ENCODE results near the gene DRGX. TPM values are rescaled to one million over a fixed set of nuclear protein-coding genes. Genes with fewer than 3 reads are reported as not detected.

DRGX gene
- total RNA-seq, 2 donors from 2014 or later: not detected

DNA sequence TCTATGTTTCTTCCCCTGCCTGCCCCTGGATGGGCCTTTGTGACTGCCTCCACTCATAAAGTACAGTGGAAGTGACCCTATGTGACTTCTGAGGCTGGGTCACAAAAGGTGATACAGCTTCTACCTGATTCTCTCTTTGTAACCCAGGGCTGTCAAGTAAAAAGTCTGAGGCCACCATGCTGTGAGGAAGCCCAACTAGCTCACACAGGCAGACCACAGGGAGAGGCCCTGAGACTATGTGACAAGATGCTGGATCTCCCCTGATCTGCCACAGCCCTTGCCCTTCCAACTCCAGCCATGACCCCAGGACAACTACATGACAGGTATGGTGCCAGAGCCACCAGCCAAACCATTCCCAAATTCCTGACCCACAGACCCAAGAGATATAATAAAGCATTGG lies 45.8 kb downstream of the DRGX start:
- H3K27ac Mint-ChIP-seq: no peak overlapping the region
- DNase-seq: no peak

DNA sequence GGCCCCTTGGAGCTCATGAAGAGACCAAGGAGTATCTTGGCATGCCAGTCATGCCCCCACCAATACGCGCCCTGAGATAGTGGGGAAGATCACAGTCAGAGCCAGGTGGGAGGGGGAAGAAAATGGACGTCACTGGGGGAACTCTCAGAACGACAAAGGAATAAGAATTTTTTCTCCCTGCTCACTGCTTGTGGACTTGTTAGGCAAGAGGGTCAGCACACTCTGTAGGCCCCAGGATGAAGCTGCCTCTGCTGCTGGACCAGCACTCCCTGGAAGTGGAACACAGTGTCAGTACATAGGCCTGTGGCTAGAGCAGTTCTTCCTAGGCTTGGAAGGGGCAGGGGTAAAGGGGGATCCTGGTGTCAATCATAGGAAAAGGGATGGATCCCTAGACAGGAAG lies 46.5 kb downstream of the DRGX start:
- no peak overlapping the region for H3K4me3 Mint-ChIP-seq
- ATAC-seq (no peak), DNase-seq (no peak)
- peaks cover 3% of the 10 kb centered on the region for H3K36me3 Mint-ChIP-seq (ENCODE audit: low read depth)
- peaks cover 18% of the 10 kb centered on the region for H3K27me3 Mint-ChIP-seq
- no peak overlapping the region for H3K27ac Mint-ChIP-seq
- H3K4me1 Mint-ChIP-seq: no peaks in the 10 kb centered on the region
- no peaks in the 10 kb centered on the region for H3K9me3 ChIP-seq (ENCODE audit: control insufficient read depth, low read length, poor library complexity, severe bottlenecking)

More for the DNA sequence above, 45.8 kb downstream of the DRGX start:
- H3K4me3 Mint-ChIP-seq: no peak overlapping the region
- no peaks in the 10 kb centered on the region for H3K4me1 Mint-ChIP-seq
- peaks cover 3% of the 10 kb centered on the region for H3K36me3 Mint-ChIP-seq (ENCODE audit: low read depth)
- H3K9me3 ChIP-seq (ENCODE audit: control insufficient read depth, low read length, poor library complexity, severe bottlenecking): no peaks in the 10 kb centered on the region
- no peak for ATAC-seq
- peaks cover 11% of the 10 kb centered on the region for H3K27me3 Mint-ChIP-seq

DNA sequence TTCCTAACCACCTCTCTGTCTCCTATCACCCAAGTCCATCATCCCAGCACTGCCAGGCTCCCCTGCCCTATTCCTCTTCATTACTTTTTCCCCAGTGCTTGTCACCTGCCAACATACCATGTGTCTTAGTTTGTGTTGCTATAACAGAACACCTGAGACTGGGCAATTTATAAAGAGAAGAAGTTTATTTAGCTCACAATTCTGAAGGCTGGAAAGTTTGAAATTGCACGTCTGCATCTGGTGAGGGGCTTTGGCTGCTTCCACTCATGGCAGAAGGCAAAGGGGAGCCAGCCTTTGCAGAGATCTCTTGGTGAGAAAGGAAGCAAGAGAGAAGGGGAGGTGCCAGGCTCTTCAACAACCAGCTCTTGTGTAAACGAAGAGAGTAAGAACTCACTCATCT lies 47.3 kb downstream of the DRGX start:
- ATAC-seq (no peak), DNase-seq (no peak)
- H3K27me3 Mint-ChIP-seq: peaks cover 22% of the 10 kb centered on the region
- no peaks in the 10 kb centered on the region for H3K4me1 Mint-ChIP-seq
- peaks cover 3% of the 10 kb centered on the region for H3K36me3 Mint-ChIP-seq (ENCODE audit: low read depth)
- no peaks in the 10 kb centered on the region for H3K9me3 ChIP-seq (ENCODE audit: control insufficient read depth, low read length, poor library complexity, severe bottlenecking)
- no peak overlapping the region for H3K4me3 Mint-ChIP-seq
- no peak overlapping the region for H3K27ac Mint-ChIP-seq

DNA sequence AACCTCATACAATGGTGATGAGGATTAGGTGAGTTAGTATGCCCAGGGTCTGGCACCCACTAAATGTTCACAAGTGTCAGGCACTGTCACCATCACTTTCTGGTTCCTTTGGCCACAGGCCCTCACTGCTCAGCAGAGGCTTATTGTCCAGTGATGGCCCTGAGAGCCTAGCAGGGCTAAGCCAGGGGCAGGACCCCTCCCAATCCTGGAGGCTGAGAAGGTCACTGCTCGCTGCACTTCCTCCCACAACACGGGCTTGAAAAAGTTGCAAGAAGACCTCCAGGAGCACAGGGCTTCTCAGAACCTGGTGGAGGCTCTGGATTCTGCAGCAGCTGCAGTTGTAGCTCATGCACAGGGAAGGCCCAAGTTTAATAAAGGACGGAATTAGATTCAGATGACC lies 48.1 kb downstream of the DRGX start:
- Mint-ChIP-seq H3K36me3 (ENCODE audit: low read depth) (peaks cover 3% of the 10 kb centered on the region), H3K4me3 (no peak overlapping the region), H3K4me1 (no peaks in the 10 kb centered on the region), H3K27ac (no peak overlapping the region), H3K27me3 (peaks cover 25% of the 10 kb centered on the region)
- DNase-seq (no peak), ATAC-seq (no peak)
- no peaks in the 10 kb centered on the region for H3K9me3 ChIP-seq (ENCODE audit: control insufficient read depth, low read length, poor library complexity, severe bottlenecking)

DNA sequence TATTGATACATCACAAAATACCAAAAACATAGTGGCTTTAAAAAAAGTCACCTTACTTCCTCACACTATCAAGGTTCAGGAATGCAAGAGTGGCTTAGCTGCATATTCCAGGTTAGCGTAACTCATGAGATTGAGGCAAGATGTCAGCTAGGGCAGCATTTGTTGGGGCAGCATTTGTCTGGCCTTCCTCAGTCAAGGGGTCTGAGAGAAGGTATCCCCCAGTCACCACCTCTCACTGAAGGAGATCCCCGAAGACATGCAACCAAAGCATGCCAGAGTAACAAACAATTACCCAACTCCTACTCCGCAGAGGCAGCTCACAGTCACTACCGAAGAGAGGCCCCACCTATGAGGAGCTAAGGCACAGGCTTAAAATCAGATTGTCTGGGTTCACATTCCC lies 48.5 kb downstream of the DRGX start:
- H3K27me3 Mint-ChIP-seq: peaks cover 30% of the 10 kb centered on the region
- H3K4me1 Mint-ChIP-seq: no peaks in the 10 kb centered on the region
- DNase-seq: no peak
- H3K9me3 ChIP-seq (ENCODE audit: control insufficient read depth, low read length, poor library complexity, severe bottlenecking): no peaks in the 10 kb centered on the region
- peaks cover 3% of the 10 kb centered on the region for H3K36me3 Mint-ChIP-seq (ENCODE audit: low read depth)
- no peak overlapping the region for H3K4me3 Mint-ChIP-seq
- H3K27ac Mint-ChIP-seq: no peak overlapping the region
- ATAC-seq: no peak

DNA sequence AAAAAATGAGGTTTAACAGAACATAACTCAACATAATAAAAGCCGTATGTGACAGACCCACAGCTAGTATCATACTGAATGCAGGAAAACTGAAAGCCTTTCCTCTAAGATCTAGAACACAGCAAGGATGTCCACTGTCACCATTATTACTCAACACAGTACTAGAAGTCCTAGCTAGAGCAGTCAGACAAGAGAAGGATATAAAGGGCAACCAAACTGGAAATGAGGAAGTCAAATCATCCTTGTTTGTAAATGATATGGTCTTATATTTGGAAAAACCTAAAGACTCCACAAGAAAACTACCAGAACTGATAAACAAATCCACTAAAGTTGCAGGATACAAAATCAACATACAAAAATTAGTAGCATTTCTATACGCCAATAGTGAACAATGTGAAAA lies 51.0 kb downstream of the DRGX start:
- DNase-seq (no peak), ATAC-seq (no peak)
- H3K4me3 Mint-ChIP-seq: no peak overlapping the region
- H3K36me3 Mint-ChIP-seq (ENCODE audit: low read depth): peaks cover 3% of the 10 kb centered on the region
- H3K4me1 Mint-ChIP-seq: no peaks in the 10 kb centered on the region
- H3K9me3 ChIP-seq (ENCODE audit: control insufficient read depth, low read length, poor library complexity, severe bottlenecking): no peaks in the 10 kb centered on the region
- H3K27ac Mint-ChIP-seq: no peak overlapping the region
- H3K27me3 Mint-ChIP-seq: peaks cover 22% of the 10 kb centered on the region

DNA sequence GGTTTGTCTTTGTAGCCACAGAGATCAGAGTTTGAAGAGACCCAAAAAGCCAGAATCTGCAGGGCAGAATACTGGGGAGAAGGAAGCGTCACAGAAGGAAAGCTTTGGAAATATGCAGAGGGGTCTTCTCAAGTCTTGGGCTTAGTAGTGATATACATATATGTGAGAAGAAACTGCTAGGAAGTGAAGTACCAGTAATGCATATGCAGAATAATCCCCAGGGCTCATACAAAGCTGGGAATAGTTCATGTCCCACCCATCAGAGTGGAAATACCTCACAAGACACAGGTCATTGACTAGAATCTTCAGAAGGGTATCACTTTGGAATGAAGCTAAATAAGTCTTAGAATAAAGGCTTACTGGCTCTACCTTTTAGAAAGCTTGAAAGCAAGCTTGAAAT lies 57.3 kb downstream of the DRGX start:
- peaks cover 3% of the 10 kb centered on the region for H3K9me3 ChIP-seq (ENCODE audit: control insufficient read depth, low read length, poor library complexity, severe bottlenecking)
- Mint-ChIP-seq H3K27me3 (peaks cover 12% of the 10 kb centered on the region), H3K4me3 (no peak overlapping the region), H3K27ac (no peak overlapping the region), H3K4me1 (peaks cover 3% of the 10 kb centered on the region), H3K36me3 (ENCODE audit: low read depth) (no peaks in the 10 kb centered on the region)
- DNase-seq: no peak
- no peak for ATAC-seq

DNA sequence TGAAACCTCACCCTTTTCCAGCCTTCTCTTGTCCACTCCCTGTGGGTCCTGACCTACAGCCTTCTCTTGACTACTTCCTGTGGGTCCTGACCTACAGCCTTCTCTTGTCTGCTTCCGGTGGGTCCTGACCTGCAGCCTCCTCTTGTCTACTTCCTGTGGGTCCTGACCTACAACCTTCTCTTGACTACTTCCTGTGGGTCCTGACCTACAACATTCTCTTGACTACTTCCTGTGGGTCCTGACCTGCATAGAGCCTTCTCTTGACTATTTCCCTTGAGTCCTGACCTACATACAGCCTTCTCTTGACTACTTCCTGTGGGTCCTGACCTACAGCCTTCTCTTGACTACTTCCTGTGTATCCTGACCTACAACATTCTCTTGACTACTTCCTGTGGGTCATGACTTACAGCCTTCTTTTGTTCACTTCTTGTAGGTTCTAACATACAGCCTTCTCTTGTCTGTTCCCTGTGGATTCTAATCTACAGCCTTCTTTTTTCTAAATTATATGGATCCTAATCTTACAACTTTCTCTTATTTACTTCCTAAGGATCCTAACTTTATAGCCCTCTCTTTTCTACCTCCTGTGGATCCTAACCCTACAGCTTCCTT lies 60.4 kb downstream of the DRGX start:
- no peak for DNase-seq
- Mint-ChIP-seq H3K4me1 (peaks cover 3% of the 10 kb centered on the region), H3K27ac (peak overlapping the region; percentile 0), H3K27me3 (peaks cover 4% of the 10 kb centered on the region), H3K36me3 (ENCODE audit: low read depth) (no peaks in the 10 kb centered on the region), H3K4me3 (peak overlapping the region; percentile 3)
- peaks cover 3% of the 10 kb centered on the region for H3K9me3 ChIP-seq (ENCODE audit: control insufficient read depth, low read length, poor library complexity, severe bottlenecking)
- ATAC-seq: peak; percentile 77

DNA sequence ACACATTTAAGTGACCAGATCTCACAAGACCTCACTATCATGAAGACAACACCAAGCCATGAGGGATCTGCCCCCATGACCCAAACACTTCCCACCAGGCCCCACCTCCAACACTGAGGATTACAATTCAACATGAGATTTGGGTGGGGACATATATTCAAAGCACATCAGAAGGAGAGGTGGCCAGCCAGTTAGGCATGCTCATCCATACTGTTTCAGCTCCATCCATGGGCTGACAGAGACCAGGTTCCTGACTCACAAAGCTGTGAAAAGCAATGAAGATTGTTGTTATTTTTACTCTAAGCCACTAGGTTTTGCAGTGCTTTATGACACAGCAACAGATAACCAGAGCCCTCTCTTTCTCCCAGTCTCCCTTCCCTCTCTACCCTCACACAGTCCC lies 60.9 kb downstream of the DRGX start:
- Mint-ChIP-seq H3K36me3 (ENCODE audit: low read depth) (no peaks in the 10 kb centered on the region), H3K4me1 (peaks cover 3% of the 10 kb centered on the region)
- ATAC-seq: peak; percentile 8

DNA sequence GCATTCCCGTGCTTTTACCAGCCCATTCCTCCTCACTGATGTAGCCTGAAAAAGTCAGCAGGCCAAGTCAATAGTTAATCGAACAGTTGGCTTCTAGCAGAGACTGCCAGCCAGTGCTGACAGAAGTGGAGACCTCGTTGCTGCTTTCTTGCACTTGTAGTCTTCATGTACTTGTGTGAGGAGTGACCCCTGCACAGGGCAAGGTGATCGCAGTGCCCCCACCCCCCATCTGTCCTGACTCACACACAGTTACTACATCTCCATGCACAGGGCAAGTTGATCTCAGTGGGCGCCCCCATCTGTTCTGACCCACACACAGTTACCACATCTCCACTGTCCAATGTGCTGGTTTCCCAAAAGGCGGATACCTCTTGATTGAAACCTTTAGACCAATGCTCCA lies 62.7 kb downstream of the DRGX start:
- Mint-ChIP-seq H3K27me3 (peaks cover 10% of the 10 kb centered on the region), H3K36me3 (ENCODE audit: low read depth) (no peaks in the 10 kb centered on the region), H3K27ac (no peak overlapping the region), H3K4me3 (no peak overlapping the region), H3K4me1 (peaks cover 3% of the 10 kb centered on the region)
- no peak for DNase-seq
- no peak for ATAC-seq
- peaks cover 3% of the 10 kb centered on the region for H3K9me3 ChIP-seq (ENCODE audit: control insufficient read depth, low read length, poor library complexity, severe bottlenecking)

More for the DNA sequence above, 60.9 kb downstream of the DRGX start:
- DNase-seq: no peak
- H3K27ac Mint-ChIP-seq: no peak overlapping the region
- H3K9me3 ChIP-seq (ENCODE audit: control insufficient read depth, low read length, poor library complexity, severe bottlenecking): peaks cover 3% of the 10 kb centered on the region
- no peak overlapping the region for H3K4me3 Mint-ChIP-seq
- peaks cover 7% of the 10 kb centered on the region for H3K27me3 Mint-ChIP-seq

DNA sequence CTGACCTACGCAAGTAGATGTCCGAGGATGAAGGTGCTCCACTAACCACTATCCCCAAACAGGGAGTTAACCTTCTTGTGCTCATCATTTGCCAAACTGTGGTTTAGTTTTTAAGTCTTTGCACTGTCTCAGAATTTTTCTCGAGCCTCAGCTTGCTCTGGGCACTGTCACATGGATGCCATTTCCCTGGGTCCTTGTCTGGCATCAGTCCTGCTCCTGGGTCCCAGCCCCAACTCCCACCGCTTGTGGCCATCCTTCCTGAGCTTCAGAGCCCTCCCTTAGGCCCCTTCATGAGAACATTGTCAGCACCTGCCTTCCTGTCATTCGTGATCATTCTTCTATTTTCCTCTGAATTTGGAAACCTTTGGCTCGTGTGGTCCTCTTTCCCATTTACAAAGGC lies 63.1 kb downstream of the DRGX start:
- no peak overlapping the region for H3K4me3 Mint-ChIP-seq
- H3K27me3 Mint-ChIP-seq: peaks cover 11% of the 10 kb centered on the region
- H3K9me3 ChIP-seq (ENCODE audit: control insufficient read depth, low read length, poor library complexity, severe bottlenecking): peaks cover 3% of the 10 kb centered on the region
- ATAC-seq (no peak), DNase-seq (no peak)
- H3K4me1 Mint-ChIP-seq: peaks cover 3% of the 10 kb centered on the region
- H3K36me3 Mint-ChIP-seq (ENCODE audit: low read depth): no peaks in the 10 kb centered on the region
- H3K27ac Mint-ChIP-seq: no peak overlapping the region

DNA sequence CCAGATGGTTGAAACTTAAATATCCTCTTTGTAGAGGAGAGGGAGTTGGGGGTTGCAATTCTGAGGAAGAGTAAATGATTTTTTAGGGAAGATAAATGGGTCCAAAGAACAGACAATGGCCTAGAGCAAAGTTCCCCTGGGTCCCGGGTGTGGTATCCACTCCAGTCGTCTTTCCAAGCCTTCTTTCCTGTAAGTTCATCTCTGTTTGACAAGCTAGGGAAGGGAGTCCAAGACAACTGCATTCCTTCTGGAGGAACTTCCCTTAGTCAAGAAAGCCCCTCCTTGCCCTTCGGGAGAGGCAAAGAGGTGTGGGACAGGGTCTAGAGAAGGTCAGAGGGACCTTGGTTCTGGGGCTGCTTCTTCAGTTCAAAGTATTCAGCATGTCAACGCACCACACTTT lies 63.6 kb downstream of the DRGX start:
- Mint-ChIP-seq H3K27ac (no peak overlapping the region), H3K27me3 (peaks cover 15% of the 10 kb centered on the region), H3K36me3 (ENCODE audit: low read depth) (no peaks in the 10 kb centered on the region), H3K4me3 (no peak overlapping the region), H3K4me1 (peaks cover 3% of the 10 kb centered on the region)
- DNase-seq (no peak), ATAC-seq (no peak)
- peaks cover 3% of the 10 kb centered on the region for H3K9me3 ChIP-seq (ENCODE audit: control insufficient read depth, low read length, poor library complexity, severe bottlenecking)

DNA sequence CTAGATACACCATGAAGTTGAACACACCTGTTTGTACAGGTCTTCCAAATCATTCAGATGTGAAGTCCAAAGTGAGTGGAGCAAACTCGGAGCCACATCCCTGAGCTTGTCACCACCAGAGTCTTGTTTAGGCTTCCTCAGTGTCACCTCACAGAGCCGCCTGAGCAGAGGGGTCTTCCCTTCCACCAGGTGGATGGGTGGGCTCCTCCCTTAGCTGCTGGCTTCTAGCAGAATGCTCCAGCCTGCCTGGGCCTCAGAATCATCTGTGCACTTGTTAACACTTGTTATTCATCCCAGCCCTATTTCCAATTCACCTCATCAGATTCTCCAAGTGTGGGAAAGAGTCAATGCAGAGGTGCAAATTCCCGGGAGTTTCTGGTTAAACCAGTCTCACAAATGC lies 64.5 kb downstream of the DRGX start:
- ATAC-seq: no peak
- Mint-ChIP-seq H3K4me1 (peaks cover 3% of the 10 kb centered on the region), H3K27me3 (peaks cover 15% of the 10 kb centered on the region), H3K4me3 (no peak overlapping the region), H3K36me3 (ENCODE audit: low read depth) (no peaks in the 10 kb centered on the region), H3K27ac (no peak overlapping the region)
- peaks cover 3% of the 10 kb centered on the region for H3K9me3 ChIP-seq (ENCODE audit: control insufficient read depth, low read length, poor library complexity, severe bottlenecking)
- DNase-seq: no peak

DNA sequence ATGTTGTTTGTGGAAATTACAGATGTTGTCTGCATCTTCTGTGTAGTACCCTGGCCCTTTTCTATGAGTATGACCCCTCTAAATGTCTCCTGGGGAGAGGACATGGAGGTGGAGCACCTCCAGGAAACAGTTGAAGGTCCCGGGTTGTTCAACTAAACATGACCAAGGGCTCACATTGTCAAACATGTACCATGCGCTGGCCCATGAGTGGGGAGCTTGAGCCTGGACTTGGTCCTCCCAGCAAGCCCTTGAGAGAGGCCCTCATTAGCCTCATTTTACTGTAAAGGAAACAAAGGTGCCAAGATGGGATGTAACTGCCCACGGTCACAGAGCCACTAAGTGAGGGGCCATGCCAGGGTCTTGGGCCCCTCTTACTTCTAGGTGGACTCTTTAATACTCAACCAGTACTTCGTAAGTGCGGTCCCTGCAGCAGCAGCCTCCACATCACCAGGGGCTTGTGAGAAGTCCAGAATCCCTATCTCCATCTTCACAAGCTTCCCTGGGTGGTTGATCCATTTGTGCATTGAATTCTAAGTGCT lies 65.7 kb downstream of the DRGX start:
- no peak overlapping the region for H3K4me3 Mint-ChIP-seq
- H3K4me1 Mint-ChIP-seq: peaks cover 1% of the 10 kb centered on the region
- H3K27me3 Mint-ChIP-seq: peaks cover 15% of the 10 kb centered on the region
- no peaks in the 10 kb centered on the region for H3K36me3 Mint-ChIP-seq (ENCODE audit: low read depth)
- ATAC-seq: no peak
- no peaks in the 10 kb centered on the region for H3K9me3 ChIP-seq (ENCODE audit: control insufficient read depth, low read length, poor library complexity, severe bottlenecking)
- no peak overlapping the region for H3K27ac Mint-ChIP-seq
- DNase-seq: no peak
